Measurements from ENCODE around the gene EGFL8.
"Not testable (repeated sequence)": the region's sequence is repeated elsewhere in the genome, so short reads cannot be mapped to it uniquely, and the experiment has no call there.

EGFL8 gene

DNA sequence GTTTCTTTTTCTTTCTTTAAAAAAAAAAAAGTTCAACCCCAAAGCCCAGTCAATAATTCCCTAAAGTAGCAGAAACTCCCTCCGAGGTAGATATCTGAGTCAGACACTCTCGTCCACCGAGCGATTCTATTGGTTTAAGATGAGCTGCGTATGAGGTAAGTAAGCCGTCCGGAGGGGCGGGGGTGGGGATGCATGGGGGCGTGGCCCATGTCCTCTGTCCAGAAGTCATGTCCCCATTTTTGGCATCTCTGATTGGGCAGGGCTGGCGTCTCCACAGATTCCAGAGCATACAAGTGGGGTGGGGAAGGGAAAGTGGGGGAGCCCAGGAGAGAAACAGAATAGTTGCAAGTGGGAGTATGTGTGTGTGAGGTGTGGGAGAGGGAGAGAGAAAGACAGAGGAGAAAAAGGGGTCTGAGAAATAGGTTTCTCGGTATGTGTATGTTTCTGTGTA, 21.3 kb downstream of the EGFL8 start:
- peak; percentile 57 to 64 for DNase-seq

DNA sequence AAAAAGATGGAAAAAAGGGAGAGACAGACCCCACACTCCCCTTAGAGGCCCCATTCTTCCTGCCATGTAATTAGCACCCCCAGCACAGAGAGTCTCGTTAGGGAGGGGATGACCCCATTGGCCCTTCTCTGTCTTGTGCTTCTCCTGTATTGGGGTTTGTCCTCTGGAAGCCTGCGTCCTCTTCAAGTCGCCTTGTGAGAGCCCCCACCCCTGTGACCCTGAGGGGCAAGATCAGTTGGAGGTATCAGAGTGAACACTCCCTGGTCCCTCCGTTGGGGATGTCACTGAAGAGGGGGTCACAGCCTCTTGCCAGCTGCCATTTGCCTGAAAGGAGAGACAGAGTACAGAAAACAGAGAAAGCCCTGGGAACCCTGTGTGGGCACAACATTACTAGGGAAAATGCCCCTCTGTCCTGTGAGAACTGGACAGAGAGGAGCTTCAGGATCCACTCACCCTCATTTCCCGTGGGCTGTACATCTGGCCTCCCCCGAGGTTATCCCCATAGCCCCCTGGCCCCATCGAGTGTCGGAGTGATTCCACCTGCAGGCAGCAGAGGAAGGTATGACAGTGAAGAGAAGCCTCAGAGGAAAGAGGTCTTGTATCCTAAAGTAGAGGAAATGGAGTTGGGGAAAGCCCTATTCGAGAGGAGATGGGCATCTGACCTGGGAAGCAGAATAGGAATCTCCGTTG, 21.9 kb downstream of the EGFL8 start:
- DNase-seq = not testable (repeated sequence)

DNA sequence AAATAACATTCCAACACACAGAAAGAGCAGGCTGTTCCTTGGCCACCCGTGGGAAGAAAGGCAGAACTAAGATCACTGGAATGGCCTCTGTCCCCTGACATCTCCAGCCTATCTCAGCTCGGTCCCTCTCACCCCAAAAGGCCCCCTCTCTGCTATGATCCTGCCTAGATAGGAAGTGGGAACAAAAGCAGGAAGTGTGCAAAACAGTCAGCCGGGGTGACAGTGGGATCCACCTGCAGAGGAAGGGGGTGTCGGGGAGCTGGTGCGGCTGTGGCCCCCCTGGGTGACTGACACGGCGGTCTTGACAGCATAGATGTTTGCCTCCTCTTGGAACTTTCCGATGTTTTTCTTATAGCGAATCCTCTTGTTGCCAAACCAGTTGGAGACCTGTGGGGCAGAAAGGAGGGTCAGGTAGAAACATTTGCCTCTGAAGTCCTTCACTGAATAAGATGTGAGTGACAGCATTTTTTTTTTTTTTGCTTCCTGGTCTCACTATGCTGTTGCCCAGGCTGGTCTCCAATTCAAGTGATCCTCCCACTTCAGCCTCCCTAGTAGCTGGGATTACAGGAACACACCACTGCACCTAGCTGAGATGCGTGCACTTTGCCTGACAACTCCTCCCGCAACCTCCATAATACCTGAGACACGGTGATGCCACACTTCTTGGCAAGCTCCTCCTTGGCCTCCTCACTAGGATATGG, 22.8 kb downstream of the EGFL8 start:
- no peak for DNase-seq

DNA sequence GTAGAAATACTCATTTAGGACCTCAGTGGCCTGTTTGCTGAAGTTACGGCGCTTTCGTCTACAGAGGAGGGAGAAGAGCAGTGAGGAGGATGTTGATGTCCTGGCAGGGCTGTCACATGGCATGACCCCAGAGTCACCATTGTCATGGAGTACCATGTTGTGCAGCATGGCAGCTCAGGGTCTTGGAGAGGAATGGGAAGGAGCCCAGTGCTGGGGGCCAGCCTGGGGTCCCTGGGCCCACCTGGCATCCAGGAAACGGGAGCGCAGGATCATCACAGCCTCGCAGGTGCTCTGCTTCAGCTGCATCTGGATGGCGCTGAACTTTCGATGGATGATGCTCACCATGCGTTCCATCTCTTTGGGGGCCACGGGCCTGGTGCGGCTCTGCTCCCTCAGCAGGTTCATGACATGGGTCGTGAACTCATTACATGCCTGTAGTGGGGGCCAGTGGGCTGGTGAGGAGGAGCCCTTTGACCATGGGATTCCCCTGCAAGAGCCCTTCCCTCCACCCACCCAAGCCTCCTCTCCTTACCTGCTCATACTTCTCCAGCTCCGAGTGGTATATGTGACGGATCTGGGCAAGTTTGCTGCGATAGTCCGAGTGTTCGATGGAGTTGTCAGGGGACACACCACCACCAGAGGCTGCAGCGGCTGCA, 23.5 kb downstream of the EGFL8 start:
- DNase-seq = not testable (repeated sequence)

DNA sequence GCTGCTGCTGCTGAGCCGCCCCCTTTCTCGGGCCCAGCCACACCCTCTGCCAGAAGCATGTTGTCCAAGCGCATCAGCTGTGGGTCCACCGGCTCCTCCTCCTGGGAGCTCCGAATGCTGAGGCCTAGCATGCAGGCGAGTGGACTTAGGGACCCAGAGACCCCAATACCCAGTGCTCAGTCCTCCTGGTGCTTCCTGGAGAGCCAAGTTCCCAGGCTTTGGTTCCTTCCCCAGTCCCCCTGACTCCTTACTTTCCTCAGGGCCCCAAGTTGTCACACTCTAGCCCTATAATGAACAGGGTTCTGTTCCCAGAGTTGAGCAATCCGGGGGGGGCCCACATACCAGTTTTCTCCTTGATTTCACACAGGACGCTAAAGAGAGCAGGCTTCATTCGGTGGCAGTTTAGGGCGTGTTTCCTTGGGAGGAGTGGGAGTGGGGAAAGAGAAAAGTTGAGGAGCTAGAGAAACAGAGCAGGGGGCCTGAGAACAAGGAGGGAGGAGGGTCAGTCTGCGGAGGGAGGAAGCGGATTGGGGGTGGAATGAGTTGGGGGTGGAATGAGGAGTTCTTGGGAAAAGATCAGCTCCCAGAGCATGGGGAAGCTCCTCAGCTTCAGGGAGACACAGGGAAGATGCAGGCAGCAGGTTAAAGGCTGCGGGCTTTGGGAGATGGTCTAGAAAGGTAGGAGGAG, 24.1 kb downstream of the EGFL8 start:
- DNase-seq = no peak

DNA sequence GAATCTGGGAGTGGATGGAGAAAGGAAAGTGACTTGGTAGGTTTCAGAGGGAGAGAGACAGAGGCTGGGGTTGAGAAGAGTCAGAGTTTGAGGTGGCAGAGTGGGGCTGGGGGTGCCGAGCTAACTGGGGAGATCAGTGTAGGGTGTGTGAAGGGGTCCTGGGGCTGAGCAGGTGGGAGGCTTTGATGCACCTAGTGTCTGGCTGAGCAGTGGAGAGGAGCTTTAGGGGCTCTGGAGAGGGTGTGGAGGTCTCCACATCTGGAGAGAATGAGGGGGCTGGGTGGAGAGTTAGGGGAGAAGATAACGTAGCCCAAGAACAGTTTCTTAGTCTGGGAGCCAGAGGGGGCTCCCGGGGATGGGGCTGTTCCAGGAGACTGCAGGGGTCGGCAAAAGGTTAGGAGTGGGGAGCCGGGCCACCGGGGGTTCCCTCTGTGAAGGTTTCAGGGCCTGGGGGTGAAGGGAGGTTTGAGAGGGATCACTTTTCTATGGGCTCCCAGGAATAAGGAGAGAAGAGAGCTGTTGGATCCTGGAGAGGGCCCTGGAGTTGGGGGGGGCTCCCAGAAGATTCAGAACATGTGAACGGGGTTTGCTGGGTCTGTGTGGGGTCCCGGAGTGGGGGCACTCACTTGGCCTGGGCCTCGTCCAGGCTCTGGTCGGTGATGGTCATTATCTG, 24.8 kb downstream of the EGFL8 start:
- DNase-seq = no peak

DNA sequence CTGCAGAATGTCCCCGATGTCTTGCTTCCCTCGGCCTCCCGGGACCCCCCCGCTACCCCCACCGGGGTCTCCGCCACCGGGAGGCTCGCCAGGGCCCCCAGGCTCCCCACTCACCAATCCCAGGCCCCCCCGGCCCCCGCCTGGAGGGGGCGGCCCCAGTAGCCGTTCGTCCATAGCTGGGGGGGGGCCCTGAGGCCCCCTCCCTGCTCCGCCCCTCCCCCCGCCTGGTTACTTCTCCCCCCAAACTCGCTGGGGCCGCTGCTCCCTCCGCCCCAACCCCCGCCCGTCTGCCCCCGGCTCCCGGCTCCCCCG, 25.3 kb downstream of the EGFL8 start:
- DNase-seq = no peak

DNA sequence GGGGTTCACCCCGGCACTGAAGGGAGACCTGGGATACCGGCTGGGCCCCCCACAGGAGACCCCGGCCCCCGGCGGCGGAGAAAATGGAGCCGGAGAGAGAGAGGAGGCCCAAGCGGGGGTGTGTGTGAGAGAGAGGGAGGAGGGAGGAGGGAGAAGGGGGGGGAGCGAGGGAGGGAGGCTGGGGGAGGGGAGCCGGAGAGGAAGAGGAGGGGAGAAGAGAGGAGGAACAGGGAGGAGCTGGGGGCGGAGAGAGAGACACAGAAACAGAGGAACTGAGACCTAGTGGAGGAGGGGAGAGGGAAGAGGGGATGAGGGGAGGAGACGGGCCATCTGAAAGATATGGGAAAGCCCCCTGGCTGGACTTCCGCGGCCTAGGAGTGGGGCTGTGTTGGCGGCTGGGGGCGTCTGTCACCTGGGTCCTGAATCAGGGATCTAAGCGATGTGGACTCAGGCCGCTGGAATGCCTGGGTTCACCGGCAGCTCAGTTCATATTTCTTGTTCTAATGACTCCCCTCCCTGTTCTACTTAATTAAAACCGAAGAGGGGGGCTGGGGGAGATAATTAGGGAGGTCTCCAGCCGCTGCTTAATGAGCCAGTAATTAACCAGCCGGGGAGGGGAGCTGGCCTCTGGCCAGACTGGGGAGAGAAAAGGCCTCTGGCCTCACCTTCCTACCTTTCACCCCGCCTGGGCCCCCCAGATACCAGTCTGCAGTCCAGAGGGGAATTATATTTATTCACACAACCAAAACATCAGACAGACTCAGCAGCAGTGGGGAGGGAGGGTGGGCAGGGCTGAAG, 25.9 kb downstream of the EGFL8 start, which contains the start of gene PBX2:
TSS of gene PBX2 (minus strand) at position 149 of the 798 bp plus-strand sequence. CDS start 287 bp downstream, outside the sequence.
- peak; percentile 87 to 91 for DNase-seq

DNA sequence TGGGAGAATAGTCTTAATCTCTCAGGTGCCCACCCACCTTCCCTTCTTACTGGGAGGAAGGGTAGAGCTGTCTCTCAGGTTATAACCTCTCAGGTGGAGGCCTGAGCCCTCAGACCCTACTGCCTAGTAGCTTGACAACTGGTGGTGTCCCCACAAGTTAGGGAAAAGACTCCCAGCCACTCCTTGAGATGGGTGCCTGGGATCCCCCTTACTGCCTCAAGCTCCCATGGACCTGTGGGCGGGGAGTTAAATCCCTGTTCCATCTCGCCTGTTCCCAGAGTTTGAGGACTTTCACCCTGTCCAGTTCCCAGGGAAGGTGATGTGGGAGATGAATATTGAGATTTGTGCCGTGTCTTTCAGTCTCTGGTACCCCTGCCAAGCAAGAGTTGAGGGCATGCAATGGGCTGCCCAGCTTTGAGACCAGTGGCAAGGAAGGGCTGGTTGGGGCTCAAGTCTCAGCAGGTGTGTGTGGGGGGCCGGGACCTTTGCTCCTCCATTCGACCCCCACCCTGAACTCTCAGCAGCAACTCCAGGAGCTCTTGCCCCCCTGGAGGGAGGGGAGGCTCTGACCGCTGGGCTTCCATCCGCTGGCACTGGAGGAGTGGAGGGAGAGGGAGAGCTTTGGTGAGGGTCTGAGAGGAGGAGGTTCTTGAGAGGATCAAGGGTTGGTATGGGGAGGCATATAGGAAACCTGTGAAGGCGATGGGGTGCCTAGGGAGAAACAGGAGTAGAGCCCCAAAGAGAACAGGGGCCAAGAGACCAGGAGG, 26.7 kb downstream of the EGFL8 start:
- DNase-seq = no peak

DNA sequence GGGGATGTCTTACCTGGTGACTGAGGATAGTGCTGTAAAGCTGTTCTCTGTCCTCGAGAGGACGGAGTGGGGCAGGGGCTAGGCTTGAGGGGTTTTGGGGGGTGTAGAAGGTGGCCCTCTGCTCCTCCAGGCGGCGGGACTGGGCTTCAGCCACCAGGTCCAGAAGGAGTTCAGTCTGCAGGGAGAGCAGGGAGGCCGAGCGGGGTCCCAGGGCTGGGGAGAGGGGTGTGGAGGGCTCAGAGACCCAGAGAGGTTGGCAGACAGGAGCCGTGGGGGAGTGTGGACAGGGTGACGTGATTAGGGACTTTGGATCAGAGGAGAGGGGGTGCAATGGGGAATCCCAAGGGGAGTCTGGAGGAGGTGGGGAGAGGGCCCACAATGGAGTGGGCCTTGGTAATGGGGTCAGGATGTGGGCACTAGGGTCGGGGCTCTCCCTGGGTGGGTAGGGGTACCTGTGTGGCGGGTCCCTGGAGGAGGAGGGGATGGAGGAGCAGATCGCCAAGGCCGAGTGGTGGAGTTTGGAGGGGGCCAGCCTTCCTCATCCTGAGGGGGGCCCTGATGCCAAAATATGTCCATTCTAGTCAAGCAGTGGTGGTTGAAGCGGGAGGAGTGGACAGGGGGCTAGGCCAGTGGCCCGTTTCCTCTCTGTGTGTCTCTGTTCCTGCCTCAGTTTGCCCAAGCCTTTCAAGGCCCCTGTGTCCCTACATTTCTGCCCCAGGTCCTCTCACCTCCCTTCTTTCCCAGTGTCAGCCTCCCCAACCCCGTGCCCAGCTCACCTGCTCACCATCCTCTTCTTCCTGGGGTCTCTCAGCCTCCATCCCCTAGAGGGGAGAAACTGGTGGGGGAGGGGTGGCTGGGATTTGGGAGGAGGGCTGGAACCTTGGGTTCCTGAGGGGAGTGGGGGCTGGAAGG, 27.6 kb downstream of the EGFL8 start:
- no peak for DNase-seq

DNA sequence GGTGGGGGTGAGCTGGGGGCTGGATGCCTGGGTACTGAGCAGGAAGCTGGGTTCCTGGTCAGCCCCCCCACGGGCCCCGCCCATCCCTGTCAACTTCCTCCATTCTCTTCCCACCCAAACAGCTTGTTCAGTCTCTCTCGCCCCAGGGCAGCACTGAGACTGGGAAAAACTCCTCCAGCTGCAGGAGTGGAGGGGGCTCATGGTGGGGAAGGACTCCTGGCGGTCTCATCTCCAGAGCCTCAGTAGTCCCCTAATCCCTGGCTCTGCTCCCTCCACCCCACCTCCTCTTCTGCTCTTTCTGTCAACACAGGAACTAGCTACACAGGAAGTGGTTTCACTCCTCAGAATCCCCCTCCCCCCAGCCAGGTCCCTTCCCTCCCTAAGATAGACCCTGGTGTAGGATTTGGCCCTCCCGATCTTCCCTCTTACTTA, 28.2 kb downstream of the EGFL8 start, which contains the start of gene GPSM3:
TSS of gene GPSM3 (minus strand) at position 36 of the 432 bp plus-strand sequence. CDS start 130 bp downstream, outside the sequence.
- DNase-seq = peak; percentile 43 to 50

DNA sequence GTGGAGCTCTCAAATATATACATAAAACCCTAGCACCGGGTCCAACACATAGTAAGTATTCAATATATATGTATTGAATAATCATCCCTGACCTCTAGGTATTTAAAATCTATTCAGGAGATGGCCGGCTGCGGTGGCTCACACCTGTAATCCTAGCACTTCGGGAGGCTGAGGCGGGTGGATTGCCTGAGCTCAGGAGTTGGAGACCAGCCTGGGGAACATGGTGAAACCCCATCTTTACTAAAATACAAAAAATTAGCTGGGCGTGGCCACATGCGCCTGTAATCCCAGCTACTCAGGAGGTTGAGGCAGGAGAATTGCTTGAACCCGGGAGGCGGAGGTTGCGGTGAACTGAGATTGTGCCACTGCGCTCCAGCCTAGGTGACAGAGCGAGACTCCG, 28.7 kb downstream of the EGFL8 start:
- not testable (repeated sequence) for DNase-seq

DNA sequence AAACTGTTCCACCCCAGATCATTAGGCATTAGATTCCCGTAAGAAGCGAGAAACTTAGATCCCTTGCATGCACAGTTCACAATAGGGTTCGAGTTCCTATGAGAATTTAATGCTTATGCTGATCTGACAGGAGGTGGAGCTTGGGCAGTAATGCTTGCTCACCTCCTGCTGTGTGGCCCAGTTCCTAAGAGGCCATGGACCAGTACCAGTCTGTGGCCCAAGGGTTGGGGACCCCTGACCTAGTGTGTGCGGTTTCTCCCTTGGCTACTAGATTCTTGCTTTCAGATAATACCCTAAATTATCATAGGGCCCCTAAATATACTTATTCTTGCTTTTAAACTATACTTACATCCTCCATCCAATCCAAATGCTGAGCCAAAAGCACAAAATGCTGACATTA, 30.0 kb downstream of the EGFL8 start:
- DNase-seq = no peak

DNA sequence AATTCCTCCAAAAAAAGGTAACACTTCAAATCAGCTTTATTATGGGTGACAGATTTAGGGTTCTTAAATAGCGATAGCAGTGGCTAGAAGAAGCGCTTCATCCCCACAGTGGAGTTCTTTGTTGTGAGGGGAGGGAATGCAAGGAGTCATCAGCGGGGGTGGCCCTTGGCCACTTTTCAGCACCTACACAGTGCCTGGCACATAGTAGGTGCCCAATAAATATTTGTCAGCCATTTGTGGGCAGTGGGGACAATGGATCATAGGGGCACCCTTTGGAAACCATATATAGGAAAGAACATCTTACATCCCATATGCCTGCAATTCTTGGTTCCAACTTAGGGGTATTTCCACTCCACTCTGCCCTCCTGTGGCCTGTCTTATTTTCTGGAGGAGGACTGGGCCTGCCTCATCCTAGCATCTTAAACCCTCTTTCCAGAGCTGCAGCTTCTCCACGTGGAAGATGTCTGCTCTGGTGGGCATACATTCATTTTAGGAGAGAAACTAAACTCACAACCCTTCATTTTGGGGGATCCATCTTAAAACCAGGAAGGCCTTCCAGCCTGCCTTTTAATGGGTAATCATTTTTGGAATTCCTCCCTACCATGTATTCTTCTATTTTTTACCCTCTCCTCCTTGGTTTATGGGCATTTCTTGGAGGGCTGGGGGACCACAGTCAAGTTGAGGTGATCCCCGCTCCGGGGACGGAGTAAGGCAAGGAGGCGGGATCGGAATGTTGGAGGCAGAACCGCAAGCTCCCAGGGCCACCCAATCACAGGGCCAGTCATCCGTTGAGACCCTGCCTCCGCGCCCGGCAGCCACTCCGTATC, 30.6 kb downstream of the EGFL8 start:
- DNase-seq = no peak

DNA sequence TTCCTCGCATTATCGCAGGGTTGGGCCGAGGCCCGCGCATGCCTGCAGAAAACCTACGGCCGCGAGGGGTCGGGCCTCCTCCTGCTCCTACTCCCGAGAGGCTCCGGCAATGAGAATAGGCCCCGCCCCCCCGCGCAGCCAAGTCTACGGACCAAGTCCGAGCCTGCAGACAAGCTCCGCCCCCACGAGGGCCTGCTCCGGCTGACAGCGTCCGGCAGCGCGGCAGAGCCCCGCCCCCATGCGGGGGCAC, 31.2 kb downstream of the EGFL8 start:
- DNase-seq = peak; percentile 98 to 100

DNA sequence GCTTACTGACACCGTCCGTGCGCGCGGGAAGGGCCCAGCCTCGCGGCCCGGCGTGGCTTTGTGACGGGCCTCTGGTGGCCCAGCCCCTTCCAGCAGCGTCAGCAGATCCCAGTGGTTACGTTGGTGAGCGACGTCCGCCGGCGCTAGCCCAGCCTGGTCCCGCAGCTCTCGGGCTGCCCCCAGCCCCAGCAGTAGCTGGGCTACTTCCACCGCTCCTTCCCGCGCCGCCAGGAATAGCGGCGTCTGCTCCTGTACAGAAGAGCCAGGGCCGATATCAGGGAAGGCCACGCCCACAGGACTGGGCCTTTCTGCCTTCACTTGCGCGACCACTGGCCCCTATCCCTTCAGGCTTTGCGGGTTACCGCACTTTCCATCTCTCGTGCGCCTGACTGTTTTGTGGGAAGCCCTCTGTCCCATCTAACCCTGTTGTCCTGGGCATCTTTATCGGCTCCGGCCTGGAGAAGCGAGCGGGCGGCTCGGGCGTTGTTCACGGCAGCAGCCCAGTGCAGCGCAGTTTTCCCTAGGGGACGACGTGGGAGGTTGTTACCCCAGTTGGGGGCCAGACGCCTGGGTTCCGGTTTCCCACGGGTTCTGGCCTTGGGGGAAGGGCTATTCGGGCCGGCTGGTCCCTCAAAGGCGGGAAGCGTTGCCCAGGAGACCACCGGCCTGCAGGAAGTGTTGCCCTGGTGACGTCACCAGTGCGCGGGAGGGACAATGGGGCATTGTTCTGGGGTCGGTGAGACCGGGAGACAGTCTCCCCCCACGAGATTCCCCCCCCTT, 31.7 kb downstream of the EGFL8 start:
- DNase-seq = peak; percentile 44 to 57

DNA sequence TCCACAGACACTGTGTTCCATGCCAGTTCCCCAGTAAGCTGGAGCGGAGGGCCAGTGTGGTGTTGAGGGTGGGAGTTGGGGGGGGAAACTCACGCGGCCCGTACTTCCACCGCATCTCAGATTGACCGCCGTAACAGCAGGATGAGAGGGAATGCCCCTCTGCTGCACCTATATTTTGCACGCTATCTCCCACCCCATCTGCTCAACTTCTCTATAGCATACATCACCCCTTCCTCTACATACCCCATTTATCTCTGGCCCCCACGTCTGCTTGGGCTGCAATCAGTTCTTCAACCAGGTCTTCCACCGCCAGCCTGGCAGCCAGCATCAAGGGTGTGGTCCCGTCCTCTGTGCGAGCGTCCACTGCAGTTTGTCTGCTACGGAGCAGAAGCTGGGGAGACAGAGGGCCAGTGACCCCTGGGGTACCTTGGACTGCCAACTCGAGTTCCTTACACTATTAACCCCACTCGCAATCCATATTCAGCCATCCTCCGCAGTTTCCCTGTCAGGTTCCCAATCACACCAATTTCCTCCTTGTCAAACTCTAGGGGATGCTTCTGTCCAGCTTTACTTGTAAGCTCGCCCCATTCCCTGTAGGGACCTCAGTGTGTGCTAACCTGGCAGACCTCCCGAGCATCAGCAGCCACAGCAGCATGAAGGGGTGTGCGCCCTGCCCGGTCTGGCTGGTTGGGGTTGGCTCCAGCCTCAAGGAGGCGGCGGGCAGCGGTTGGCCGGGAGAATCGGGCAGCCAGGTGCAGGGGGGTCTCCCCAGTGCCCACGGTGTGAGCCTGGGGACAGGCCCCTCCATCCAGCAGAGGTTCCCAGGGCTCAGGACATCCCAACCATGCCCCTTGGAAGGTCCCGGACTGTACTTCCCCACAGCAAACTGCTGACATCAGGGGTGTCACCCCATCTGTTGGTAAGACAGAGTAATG, 32.6 kb downstream of the EGFL8 start:
- DNase-seq = no peak
